PC-9 (cell line): ENCODE data around the gene EDRF1. TPM values are rescaled to one million over a fixed set of nuclear protein-coding genes. Genes with fewer than 3 reads are reported as not detected.

ENCODE experiments used
- BruUV-seq: library from RNA; stranded (reverse); fragments of 400-500 nt; replicated peaks from 2 replicates; lab custom pipeline; 2021; lab: Mats Ljungman, UMichigan
- CTCF ChIA-PET: fragments of 300-600 bp; sonication (Branson Sonifier 250); formaldehyde crosslinking; loops from one replicate; lab custom pipeline; 2022; ENCODE audit warnings: antibody characterized with exemption; lab: Charles Lee
- POLR2A ChIA-PET: fragments of 300-600 bp; sonication (Branson Sonifier 250); formaldehyde crosslinking; loops from one replicate; lab custom pipeline; 2022; ENCODE audit warnings: antibody characterized with exemption; ENCODE audit not compliant: unreplicated experiment; lab: Charles Lee
- DNase-seq, 2 experiments: peaks; one replicate each; pipeline versions ENCODE4 v3.0.0 to v3.0.0-alpha.2; 2015 to 2022; ENCODE audit warnings: mixed read lengths in 1 of 2
- H2AFZ ChIP-seq: fragments of 200-600 bp; sonication (generic); 2 replicates; pipeline ENCODE4 v1.8.1; 2017; ENCODE audit warnings: antibody characterized with exemption
- H3F3A ChIP-seq: fragments of 200-600 bp; sonication (generic); 2 replicates; pipeline ENCODE4 v1.8.1; 2017; ENCODE audit warnings: antibody characterized with exemption, mild to moderate bottlenecking, low read depth; ENCODE audit not compliant: insufficient read depth
- H3K27ac ChIP-seq: fragments of 200-600 bp; sonication (generic); 2 replicates; pipeline ENCODE4 v1.6.1; 2016; ENCODE audit warnings: mixed run types
- H3K27me3 ChIP-seq: fragments of 200-600 bp; sonication (generic); 2 replicates; pipeline ENCODE4 v1.6.1; 2016; ENCODE audit warnings: low read depth, mixed run types; ENCODE audit not compliant: insufficient read depth
- H3K36me3 ChIP-seq: fragments of 200-600 bp; sonication (generic); 2 replicates; pipeline ENCODE4 v1.6.1; 2016; ENCODE audit warnings: low read depth, mixed run types
- H3K4me1 ChIP-seq: fragments of 200-600 bp; sonication (generic); replicated peaks from 2 replicates; pipeline ENCODE4 v1.6.1; 2016; ENCODE audit warnings: mixed run types; ENCODE audit not compliant: insufficient read depth
- H3K4me2 ChIP-seq: fragments of 200-600 bp; sonication (generic); 2 replicates; pipeline ENCODE4 v1.6.1; 2017; ENCODE audit warnings: mixed run types
- H3K4me3 ChIP-seq: fragments of 200-600 bp; sonication (generic); 2 replicates; pipeline ENCODE4 v1.6.1; 2016; ENCODE audit warnings: mixed run types
- H3K79me2 ChIP-seq: fragments of 200-600 bp; sonication (generic); 2 replicates; pipeline ENCODE4 v1.6.1; 2017; ENCODE audit warnings: low read depth, mixed run types
- H3K9me2 ChIP-seq: fragments of 200-600 bp; sonication (generic); 2 replicates; pipeline ENCODE4 v1.8.1; 2017; ENCODE audit warnings: mild to moderate bottlenecking; ENCODE audit not compliant: insufficient read depth
- H3K9me3 ChIP-seq: fragments of 200-600 bp; sonication (generic); 2 replicates; pipeline ENCODE4 v1.8.1; 2016; ENCODE audit warnings: low read depth; ENCODE audit not compliant: insufficient read depth
- H4K20me1 ChIP-seq: fragments of 200-600 bp; sonication (generic); 2 replicates; pipeline ENCODE4 v1.8.1; 2017; ENCODE audit not compliant: insufficient read depth
- CTCF ChIP-seq: fragments of 200-600 bp; sonication (generic); conservative IDR thresholded peaks from 2 replicates; pipeline ENCODE4 v1.6.1; 2017; ENCODE audit warnings: mixed run types, antibody characterized with exemption, mild to moderate bottlenecking, moderate library complexity
- EZH2 ChIP-seq: fragments of 200-600 bp; sonication (generic); IDR thresholded peaks from 2 replicates; pipeline ENCODE4 v1.8.0; 2017; ENCODE audit warnings: antibody characterized with exemption, low read depth
- intact Hi-C: fragments of 100-400 bp; cut with micrococcal nuclease; formaldehyde crosslinking; loops from one replicate; pipeline ENCODE4 v1.10.0; 2022; ENCODE audit not compliant: unreplicated experiment
- total RNA-seq: library from RNA; stranded (reverse); gene quantifications from 2 replicates; pipeline ENCODE4 v1.2.3, GENCODE V29; 2021

The EDRF1 gene
- total RNA-seq, 1 experiment from 2014 or later = 21.7 TPM

- BruUV-seq = no TSS peak
- intact Hi-C loops = no loop called here
- CTCF ChIA-PET = no interaction called here
Measured at GRCh38 chr10:125744909-125745308, 25.4 kb downstream of the EDRF1 start.

GRCh38 chr10:125747417-125747816, 27.9 kb downstream of the EDRF1 start:
- TF ChIP-seq EZH2 = no peak
- TF ChIP-seq CTCF = no peak
- ChIA-PET CTCF (no interaction called here), POLR2A (no interaction called here)
- intact Hi-C loops = no loop called here
- Histone ChIP-seq H3K4me2 (no peak overlapping the region), H3K79me2 (no peaks in the 10 kb centered on the region), H3K4me3 (no peak overlapping the region), H3K9me2 (no peaks in the 10 kb centered on the region), H3K36me3 (peaks cover 6% of the 10 kb centered on the region; the same call in 1 of the 2 replicates), H3F3A (no peaks in the 10 kb centered on the region), H3K9me3 (no peaks in the 10 kb centered on the region), H3K4me1 (no peaks in the 10 kb centered on the region), H3K27ac (no peak overlapping the region), H4K20me1 (no peaks in the 10 kb centered on the region), H2AFZ (no peak overlapping the region), H3K27me3 (no peaks in the 10 kb centered on the region)
- no TSS peak for BruUV-seq
- DNase-seq = no peak

More at GRCh38 chr10:125744909-125745308, 25.4 kb downstream of the EDRF1 start:
- Histone ChIP-seq H3K4me1 (no peaks in the 10 kb centered on the region), H4K20me1 (no peaks in the 10 kb centered on the region), H3K4me2 (no peak overlapping the region), H3K27ac (no peak overlapping the region), H3K9me3 (no peaks in the 10 kb centered on the region), H3K4me3 (no peak overlapping the region), H3K36me3 (peaks cover 11% of the 10 kb centered on the region; the same call in 1 of the 2 replicates), H3K9me2 (no peaks in the 10 kb centered on the region), H2AFZ (no peak overlapping the region), H3F3A (no peaks in the 10 kb centered on the region), H3K27me3 (no peaks in the 10 kb centered on the region), H3K79me2 (no peaks in the 10 kb centered on the region)
- TF ChIP-seq EZH2 (no peak), CTCF (no peak)
- POLR2A ChIA-PET = no interaction called here
- no peak for DNase-seq

GRCh38 chr10:125756196-125756595, 36.7 kb downstream of the EDRF1 start:
- intact Hi-C loops = no loop called here
- Histone ChIP-seq H3K27me3 (no peaks in the 10 kb centered on the region), H3F3A (no peaks in the 10 kb centered on the region), H3K4me1 (no peaks in the 10 kb centered on the region), H3K79me2 (no peaks in the 10 kb centered on the region), H3K9me3 (no peaks in the 10 kb centered on the region), H3K9me2 (no peaks in the 10 kb centered on the region), H3K4me3 (no peak overlapping the region), H4K20me1 (no peaks in the 10 kb centered on the region), H3K36me3 (peaks cover 5% of the 10 kb centered on the region; the same call in 1 of the 2 replicates), H2AFZ (no peak overlapping the region), H3K4me2 (no peak overlapping the region), H3K27ac (no peak overlapping the region)
- BruUV-seq = no TSS peak
- CTCF ChIA-PET = no interaction called here
- TF ChIP-seq EZH2 (no peak), CTCF (no peak)
- POLR2A ChIA-PET = no interaction called here
- DNase-seq = no peak
